PC-9 (cell line): Measurements from ENCODE around the gene GRAP. TPM values are rescaled to one million over a fixed set of nuclear protein-coding genes. Genes with fewer than 3 reads are reported as not detected.

Experiments
- BruUV-seq: library from RNA; stranded (reverse); fragments of 400-500 nt; replicated peaks from 2 replicates; lab custom pipeline; 2021; lab: Mats Ljungman, UMichigan
- CTCF ChIA-PET: fragments of 300-600 bp; sonication (Branson Sonifier 250); formaldehyde crosslinking; loops from one replicate; lab custom pipeline; 2022; ENCODE audit warnings: antibody characterized with exemption; lab: Charles Lee
- POLR2A ChIA-PET: fragments of 300-600 bp; sonication (Branson Sonifier 250); formaldehyde crosslinking; loops from one replicate; lab custom pipeline; 2022; ENCODE audit warnings: antibody characterized with exemption; ENCODE audit not compliant: unreplicated experiment; lab: Charles Lee
- DNase-seq, 2 experiments: peaks; one replicate each; pipeline versions ENCODE4 v3.0.0 to v3.0.0-alpha.2; 2015 to 2022; ENCODE audit warnings: mixed read lengths in 1 of 2
- H2AFZ ChIP-seq: fragments of 200-600 bp; sonication (generic); 2 replicates; pipeline ENCODE4 v1.8.1; 2017; ENCODE audit warnings: antibody characterized with exemption
- H3F3A ChIP-seq: fragments of 200-600 bp; sonication (generic); 2 replicates; pipeline ENCODE4 v1.8.1; 2017; ENCODE audit warnings: antibody characterized with exemption, mild to moderate bottlenecking, low read depth; ENCODE audit not compliant: insufficient read depth
- H3K27ac ChIP-seq: fragments of 200-600 bp; sonication (generic); 2 replicates; pipeline ENCODE4 v1.6.1; 2016; ENCODE audit warnings: mixed run types
- H3K27me3 ChIP-seq: fragments of 200-600 bp; sonication (generic); 2 replicates; pipeline ENCODE4 v1.6.1; 2016; ENCODE audit warnings: low read depth, mixed run types; ENCODE audit not compliant: insufficient read depth
- H3K36me3 ChIP-seq: fragments of 200-600 bp; sonication (generic); 2 replicates; pipeline ENCODE4 v1.6.1; 2016; ENCODE audit warnings: low read depth, mixed run types
- H3K4me1 ChIP-seq: fragments of 200-600 bp; sonication (generic); replicated peaks from 2 replicates; pipeline ENCODE4 v1.6.1; 2016; ENCODE audit warnings: mixed run types; ENCODE audit not compliant: insufficient read depth
- H3K4me2 ChIP-seq: fragments of 200-600 bp; sonication (generic); 2 replicates; pipeline ENCODE4 v1.6.1; 2017; ENCODE audit warnings: mixed run types
- H3K4me3 ChIP-seq: fragments of 200-600 bp; sonication (generic); 2 replicates; pipeline ENCODE4 v1.6.1; 2016; ENCODE audit warnings: mixed run types
- H3K79me2 ChIP-seq: fragments of 200-600 bp; sonication (generic); 2 replicates; pipeline ENCODE4 v1.6.1; 2017; ENCODE audit warnings: low read depth, mixed run types
- H3K9me2 ChIP-seq: fragments of 200-600 bp; sonication (generic); 2 replicates; pipeline ENCODE4 v1.8.1; 2017; ENCODE audit warnings: mild to moderate bottlenecking; ENCODE audit not compliant: insufficient read depth
- H3K9me3 ChIP-seq: fragments of 200-600 bp; sonication (generic); 2 replicates; pipeline ENCODE4 v1.8.1; 2016; ENCODE audit warnings: low read depth; ENCODE audit not compliant: insufficient read depth
- H4K20me1 ChIP-seq: fragments of 200-600 bp; sonication (generic); 2 replicates; pipeline ENCODE4 v1.8.1; 2017; ENCODE audit not compliant: insufficient read depth
- EZH2 ChIP-seq: fragments of 200-600 bp; sonication (generic); IDR thresholded peaks from 2 replicates; pipeline ENCODE4 v1.8.0; 2017; ENCODE audit warnings: antibody characterized with exemption, low read depth
- intact Hi-C: fragments of 100-400 bp; cut with micrococcal nuclease; formaldehyde crosslinking; loops from one replicate; pipeline ENCODE4 v1.10.0; 2022; ENCODE audit not compliant: unreplicated experiment
- total RNA-seq: library from RNA; stranded (reverse); gene quantifications from 2 replicates; pipeline ENCODE4 v1.2.3, GENCODE V29; 2021
- TF ChIP-seq, protein P1 (sequence below): fragments of 200-600 bp; sonication (generic); conservative IDR thresholded peaks from 2 replicates; pipeline ENCODE4 v1.6.1; 2017; ENCODE audit warnings: mixed run types, antibody characterized with exemption, mild to moderate bottlenecking, moderate library complexity

The GRAP gene
- total RNA-seq, 1 experiment from 2014 or later = 0.48 TPM

DNA sequence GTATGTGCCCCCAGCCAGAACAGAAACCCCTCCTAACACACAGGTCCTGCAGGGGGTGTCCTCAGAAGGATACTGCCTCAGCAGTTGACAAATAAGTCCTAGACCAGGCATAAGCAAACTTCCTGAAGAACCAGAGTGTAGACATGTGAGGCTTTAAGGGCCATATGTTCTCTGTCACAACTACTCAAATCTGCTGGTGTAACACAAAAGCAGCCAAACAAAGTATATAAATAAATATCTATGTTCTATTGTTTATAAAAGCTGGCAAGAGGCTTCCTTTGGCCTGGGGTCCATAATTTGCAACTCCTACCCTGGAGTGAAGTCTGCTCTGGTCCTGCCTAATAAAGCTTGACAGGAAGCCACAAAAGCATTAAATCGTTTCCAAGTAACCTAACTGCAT, 52.1 kb downstream of the GRAP start:
- Histone ChIP-seq H3K79me2 (peaks cover 53% of the 10 kb centered on the region), H3K36me3 (peaks cover 6% of the 10 kb centered on the region; the same call in 1 of the 2 replicates)

DNA sequence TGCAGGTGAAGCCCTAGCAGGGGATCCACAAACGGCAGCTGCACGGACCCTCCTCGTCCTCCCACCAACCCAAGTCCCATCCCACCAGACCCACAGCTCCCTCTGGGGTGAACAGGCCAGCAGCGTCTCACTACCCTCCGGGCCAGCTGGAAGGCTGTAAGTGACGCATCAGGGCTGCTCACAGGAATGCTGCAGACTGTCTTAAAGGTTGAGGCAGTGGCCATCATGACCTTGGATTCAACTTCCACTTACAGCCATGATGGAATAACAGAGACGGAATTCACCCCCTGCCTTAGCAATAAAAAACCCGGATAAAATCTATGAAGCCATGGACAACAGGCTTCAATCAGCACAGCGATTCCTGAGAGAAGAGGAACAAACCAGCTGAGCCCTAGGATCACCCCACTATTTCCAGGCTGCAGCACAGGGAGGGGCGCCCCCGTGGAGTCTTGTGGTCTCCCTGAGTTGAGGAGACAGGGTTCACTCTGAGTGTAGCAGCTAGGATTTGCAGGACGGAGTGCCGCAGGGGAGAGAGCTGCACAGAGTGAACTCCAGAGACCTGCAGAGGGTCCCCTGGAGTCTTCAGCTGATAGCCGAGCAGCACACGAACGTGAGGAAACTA, 52.7 kb downstream of the GRAP start:
- Histone ChIP-seq H3F3A (0 out of 2 replicates have a peak, but pooled peaks cover 3% of the 10 kb centered on the region), H2AFZ (no peak overlapping the region), H3K79me2 (peaks cover 47% of the 10 kb centered on the region), H3K4me2 (no peak overlapping the region), H3K27me3 (no peaks in the 10 kb centered on the region), H3K4me1 (no peaks in the 10 kb centered on the region), H3K36me3 (no peaks in the 10 kb centered on the region; the same call in 1 of the 2 replicates), H4K20me1 (peaks cover 75% of the 10 kb centered on the region), H3K4me3 (no peak overlapping the region), H3K9me2 (no peaks in the 10 kb centered on the region), H3K9me3 (no peaks in the 10 kb centered on the region), H3K27ac (no peak overlapping the region)
- TF ChIP-seq EZH2 = no peak
- TF ChIP-seq, protein P1, sequence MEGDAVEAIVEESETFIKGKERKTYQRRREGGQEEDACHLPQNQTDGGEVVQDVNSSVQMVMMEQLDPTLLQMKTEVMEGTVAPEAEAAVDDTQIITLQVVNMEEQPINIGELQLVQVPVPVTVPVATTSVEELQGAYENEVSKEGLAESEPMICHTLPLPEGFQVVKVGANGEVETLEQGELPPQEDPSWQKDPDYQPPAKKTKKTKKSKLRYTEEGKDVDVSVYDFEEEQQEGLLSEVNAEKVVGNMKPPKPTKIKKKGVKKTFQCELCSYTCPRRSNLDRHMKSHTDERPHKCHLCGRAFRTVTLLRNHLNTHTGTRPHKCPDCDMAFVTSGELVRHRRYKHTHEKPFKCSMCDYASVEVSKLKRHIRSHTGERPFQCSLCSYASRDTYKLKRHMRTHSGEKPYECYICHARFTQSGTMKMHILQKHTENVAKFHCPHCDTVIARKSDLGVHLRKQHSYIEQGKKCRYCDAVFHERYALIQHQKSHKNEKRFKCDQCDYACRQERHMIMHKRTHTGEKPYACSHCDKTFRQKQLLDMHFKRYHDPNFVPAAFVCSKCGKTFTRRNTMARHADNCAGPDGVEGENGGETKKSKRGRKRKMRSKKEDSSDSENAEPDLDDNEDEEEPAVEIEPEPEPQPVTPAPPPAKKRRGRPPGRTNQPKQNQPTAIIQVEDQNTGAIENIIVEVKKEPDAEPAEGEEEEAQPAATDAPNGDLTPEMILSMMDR = no peak
- no TSS peak for BruUV-seq
- CTCF ChIA-PET = no interaction called here
- POLR2A ChIA-PET = no interaction called here
- intact Hi-C loops = no loop called here
- DNase-seq = no peak

More for the DNA sequence above, 52.1 kb downstream of the GRAP start:
- Histone ChIP-seq H2AFZ (no peak overlapping the region), H3K9me2 (no peaks in the 10 kb centered on the region), H3K27ac (no peak overlapping the region), H3K4me1 (no peaks in the 10 kb centered on the region), H3K4me3 (no peak overlapping the region), H4K20me1 (peaks cover 78% of the 10 kb centered on the region), H3K4me2 (no peak overlapping the region), H3K27me3 (no peaks in the 10 kb centered on the region), H3F3A (0 out of 2 replicates have a peak, but pooled peaks cover 3% of the 10 kb centered on the region), H3K9me3 (no peaks in the 10 kb centered on the region)
- intact Hi-C loops = no loop called here
- ChIA-PET POLR2A (no interaction called here), CTCF (no interaction called here)
- no TSS peak for BruUV-seq
- no peak for DNase-seq
- TF ChIP-seq EZH2 = no peak
- TF ChIP-seq, protein P1 = no peak

DNA sequence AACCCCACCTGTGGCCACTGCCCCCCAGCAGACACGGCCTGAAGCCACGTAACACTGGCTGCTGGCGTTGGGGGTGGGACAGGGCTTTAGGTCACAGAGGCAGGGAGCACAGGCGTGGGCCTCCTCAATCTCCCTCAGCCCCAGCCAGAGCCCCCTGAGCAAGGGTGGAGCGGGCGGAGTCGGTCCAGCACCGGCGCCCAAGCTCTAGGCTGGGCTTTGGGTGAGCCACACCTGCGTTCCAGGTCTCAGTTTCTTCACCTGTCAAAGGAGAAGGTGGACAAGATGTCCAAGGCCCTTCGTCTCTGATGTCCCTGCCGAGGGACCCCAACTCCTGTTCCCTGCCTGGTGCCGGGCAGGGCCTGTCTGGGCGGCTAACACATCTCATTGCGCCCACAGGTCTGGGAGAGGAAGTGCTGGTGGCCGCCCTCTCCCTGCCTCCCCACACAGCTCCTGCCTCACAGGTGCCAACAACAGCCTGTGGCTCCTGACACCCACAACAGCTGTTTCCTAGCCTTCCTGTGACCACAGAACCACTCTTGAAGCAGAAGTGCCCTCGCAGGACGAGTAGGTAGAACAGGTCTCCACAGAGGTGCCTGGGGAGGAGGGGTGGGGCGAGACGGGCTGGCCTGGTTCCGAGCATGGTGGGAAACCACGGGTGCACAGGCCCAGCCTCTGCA, 54.2 kb downstream of the GRAP start:
- H3K79me2 ChIP-seq = peaks cover 34% of the 10 kb centered on the region

More for the DNA sequence above, 54.2 kb downstream of the GRAP start:
- CTCF ChIA-PET = no interaction called here
- Histone ChIP-seq H3F3A (0 out of 2 replicates have a peak, but pooled peaks cover 3% of the 10 kb centered on the region), H2AFZ (no peak overlapping the region), H3K4me1 (no peaks in the 10 kb centered on the region), H3K9me2 (no peaks in the 10 kb centered on the region), H3K9me3 (no peaks in the 10 kb centered on the region), H3K4me3 (no peak overlapping the region), H3K27ac (no peak overlapping the region), H3K36me3 (peaks cover 6% of the 10 kb centered on the region), H4K20me1 (peaks cover 73% of the 10 kb centered on the region), H3K4me2 (no peak overlapping the region), H3K27me3 (no peaks in the 10 kb centered on the region)
- BruUV-seq = no TSS peak
- TF ChIP-seq, protein P1 = no peak
- no peak for TF ChIP-seq EZH2
- intact Hi-C loops = no loop called here
- POLR2A ChIA-PET = no interaction called here
- DNase-seq = no peak
